HTERT RPE-1 (cell line): ENCODE measurements around the gene GABRB2.

Experiments
- in situ Hi-C: fragments of 300-500 bp; cut with MboI; formaldehyde crosslinking; loops from 4 replicates; pipeline ENCODE4 v1.14.3; 2020; ENCODE audit warnings: low sequenced_read_pairs

Gene GABRB2

DNA sequence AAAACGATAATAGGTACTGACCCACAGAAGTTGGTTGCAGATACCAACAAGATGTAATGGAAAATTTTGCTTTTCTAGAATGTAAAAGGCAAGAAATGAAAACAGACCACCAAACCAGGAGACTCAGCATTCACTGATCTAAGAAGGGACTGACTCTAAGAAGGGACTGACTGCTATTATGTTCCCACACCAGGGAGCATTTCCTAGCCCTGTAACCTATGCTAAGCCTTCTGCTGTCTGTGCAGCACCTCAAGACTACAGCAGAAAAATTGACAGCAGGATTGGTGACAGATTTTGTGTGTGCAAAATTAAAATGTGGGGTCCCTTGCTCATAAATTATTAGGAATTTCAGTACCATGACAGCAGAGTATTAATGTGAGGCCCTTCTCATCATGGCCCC lies 154.8 kb downstream of the GABRB2 start:
- in situ Hi-C loops, result no loop called here

- in situ Hi-C loops, result no loop called here
Measured at GRCh38 chr5:161391016-161391415, 155.5 kb downstream of the GABRB2 start.

DNA sequence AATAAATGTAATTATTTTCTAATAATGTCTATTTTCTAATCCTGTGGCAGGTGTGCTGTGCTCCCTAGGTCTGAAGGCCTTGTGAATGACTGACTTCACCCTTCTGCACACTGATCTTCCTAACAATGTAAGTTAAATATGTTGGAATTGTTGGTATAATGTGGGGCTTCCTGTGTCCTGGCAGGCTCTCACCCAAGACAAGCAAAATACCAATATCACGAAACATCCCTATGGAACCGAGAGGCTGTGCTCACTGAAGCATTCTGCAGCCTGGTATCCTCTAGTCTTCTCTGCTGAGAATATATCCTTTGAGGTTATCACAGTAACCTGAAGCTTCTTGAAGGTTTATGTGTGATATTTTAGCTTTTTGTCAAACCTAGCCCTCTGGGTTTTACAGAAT lies 159.4 kb downstream of the GABRB2 start:
- in situ Hi-C loops, result no loop called here

- in situ Hi-C loops, result no loop called here
Measured at GRCh38 chr5:161385027-161385426, 161.5 kb downstream of the GABRB2 start.

DNA sequence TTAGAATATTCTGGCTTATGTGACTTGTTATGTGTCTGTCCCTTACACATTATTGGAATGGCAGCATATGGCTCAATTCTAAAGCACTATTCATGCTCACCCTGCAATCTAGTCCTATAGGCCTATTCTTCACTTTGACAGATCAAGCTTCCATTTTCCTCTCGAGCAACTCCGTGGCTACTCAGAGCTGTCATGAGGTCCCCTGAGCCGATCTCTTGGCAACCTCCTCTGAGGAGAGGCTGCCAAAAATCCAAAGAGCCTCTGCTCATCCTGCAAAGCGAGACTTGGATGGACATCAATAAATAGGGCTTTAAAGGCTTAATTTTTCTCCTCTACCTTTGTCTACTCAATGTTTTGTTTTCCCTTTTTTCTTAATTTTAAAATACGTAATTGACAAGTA lies 163.8 kb downstream of the GABRB2 start:
- in situ Hi-C loops, result no loop called here

DNA sequence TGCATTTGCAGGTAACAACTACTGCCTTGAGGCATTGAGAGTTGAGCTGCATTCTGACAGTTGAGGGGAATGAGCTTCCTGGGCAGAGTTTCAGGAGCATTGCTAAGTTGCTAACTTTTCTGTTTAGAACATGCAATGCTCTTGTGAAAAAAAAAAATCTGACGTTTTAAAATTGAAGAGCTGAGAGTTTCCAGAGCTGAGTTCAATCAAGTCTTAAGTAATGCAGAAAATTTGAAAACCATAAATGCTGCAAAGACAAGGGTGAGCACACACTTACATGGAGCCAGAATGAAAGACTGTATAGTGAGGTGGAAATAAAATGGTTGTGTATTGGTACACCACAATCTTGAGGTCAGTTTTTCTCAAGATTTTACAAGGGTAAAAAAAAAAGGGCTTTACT lies 166.0 kb downstream of the GABRB2 start:
- in situ Hi-C loops, result no loop called here

DNA sequence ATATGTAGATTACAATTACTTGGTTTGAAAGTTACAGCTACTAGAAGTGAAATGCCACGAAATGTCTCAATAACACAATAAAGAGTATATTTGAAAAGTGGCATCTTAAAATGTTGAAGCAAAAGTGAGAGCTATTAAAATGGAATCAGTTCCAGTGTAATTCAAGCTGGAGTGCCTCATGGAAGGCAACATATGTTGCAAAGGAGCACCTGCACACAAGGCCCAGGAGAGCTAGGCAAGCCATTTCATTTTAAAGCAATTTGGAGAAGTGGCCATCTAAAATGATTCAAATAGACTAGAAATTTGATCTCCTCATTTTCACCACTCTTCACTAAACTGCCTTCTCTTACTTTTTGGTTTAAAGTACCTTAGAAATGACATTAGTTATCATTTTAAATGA lies 167.8 kb downstream of the GABRB2 start:
- in situ Hi-C loops, result no loop called here

- in situ Hi-C loops, result no loop called here
Measured at GRCh38 chr5:161376034-161376433, 170.5 kb downstream of the GABRB2 start.

DNA sequence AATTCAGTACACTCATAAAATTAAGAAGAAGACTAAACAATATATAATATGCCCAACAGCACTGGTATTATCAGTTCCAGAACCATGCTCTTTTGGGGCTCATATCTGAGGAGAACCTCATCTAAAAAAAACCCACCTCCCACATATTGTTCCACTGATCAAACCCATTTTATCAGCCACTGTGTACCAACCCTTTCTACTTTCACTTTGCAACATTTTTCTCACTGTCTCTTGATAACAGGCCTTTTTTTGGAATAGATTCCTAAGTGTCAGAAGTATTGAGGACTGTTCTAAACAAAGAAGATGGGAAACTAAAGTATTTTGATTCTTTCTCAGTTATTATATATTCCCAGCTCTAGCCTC lies 173.2 kb downstream of the GABRB2 start:
- in situ Hi-C loops, result no loop called here

DNA sequence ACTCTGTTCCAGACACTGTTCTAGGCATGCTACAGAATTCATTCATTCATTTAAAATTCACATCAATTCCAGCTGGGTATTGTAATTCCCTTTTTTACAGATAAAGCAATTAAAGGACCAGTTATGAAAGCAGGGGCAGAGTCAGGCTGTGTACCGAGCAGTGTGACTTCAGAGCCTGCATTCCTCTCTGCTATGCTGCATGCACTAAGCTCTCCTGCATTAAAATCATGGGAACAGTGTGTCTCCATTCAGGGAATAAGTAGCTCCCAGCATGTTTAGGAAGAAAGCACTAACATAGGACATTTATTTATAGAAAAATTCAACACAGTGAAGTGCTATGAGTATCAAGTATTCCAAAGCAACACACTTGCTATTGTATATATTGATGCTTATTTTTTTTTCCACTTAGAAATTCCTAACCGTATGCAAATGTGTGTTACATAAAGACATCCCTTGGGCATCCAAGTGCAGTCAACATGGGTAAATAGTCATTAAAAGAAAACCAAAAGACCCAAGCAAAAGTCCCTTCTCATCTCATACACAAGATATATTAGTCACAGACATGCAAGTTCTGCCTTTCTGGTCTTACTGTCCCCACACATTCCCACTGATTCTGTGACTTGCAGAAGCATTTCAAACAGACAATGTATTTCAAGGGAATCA lies 173.7 kb downstream of the GABRB2 start:
- in situ Hi-C loops, result no loop called here

GRCh38 chr5:161369022-161369421 lies 177.5 kb downstream of the GABRB2 start:
- in situ Hi-C loops, result no loop called here

- in situ Hi-C loops, result no loop called here
Measured at GRCh38 chr5:161358446-161358845, 188.1 kb downstream of the GABRB2 start.

DNA sequence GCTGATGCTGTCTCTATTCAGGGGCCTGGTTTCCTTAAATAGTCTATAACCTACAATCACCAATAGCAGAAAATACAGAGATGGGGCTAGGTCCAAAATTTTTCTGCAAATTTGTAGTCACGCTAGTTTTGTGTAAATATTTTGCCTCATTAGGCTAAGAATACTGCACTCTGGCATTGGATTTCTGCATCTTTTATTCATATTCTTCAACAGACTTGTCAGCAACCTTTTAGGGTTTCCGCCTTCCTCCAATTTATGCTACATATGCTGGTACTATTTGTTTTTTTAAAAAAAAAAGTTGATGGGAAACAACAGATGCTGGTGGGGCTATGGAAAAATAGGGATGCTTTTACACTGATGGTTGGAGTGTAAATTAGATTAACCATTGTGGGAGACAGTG lies 202.3 kb downstream of the GABRB2 start:
- in situ Hi-C loops, result no loop called here

DNA sequence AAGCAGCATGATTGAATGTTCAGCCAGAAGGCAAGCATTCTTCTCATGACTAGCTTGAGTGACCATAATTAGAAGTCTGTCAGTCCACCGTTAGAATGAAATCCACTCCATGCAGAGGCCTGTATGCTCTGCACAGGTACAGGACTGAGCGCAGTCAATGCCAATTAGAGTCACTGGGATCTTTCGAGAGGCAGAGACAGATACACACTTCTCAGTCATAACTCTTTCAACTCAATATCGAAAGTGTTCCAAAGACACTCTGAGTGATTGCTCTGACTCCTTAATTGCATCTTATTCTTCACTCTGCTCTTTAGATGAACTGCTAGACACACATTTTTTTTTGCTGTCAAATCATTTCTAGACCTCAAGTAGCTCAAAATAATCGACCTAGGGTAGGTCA lies 203.6 kb downstream of the GABRB2 start:
- in situ Hi-C loops, result no loop called here

GRCh38 chr5:161340012-161340411 lies 206.5 kb downstream of the GABRB2 start:
- in situ Hi-C loops, result no loop called here

DNA sequence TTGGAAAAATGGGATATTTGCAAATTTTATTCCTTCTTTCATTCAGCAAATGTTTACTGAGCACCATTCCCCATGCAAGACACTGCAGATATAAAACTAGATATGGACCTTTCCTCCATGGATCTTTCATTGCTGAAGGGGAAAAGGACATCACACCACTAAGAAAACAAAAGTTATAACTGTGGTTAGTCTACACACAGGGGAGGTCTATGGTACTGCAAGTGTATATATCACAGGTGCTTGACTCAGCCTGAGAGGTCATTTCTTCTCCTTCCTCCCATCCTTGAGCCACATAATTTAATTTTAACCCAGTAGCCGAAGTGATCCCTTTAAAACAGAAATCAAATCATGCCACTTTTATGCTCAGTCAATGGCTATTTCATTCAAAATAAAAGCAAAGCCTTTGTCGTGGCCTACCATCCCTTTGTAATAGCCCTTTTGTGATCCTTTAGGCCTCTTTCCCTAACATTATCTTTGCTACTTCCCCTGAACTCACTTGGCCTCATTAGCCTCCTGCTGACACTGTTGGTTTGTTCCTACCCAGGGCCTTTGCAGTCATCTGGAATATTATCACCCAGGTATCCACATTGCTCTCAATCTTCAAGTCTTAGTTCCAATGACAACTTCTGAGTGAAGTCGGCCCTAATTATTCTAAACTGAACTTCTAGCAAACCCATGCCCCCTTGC lies 213.2 kb downstream of the GABRB2 start:
- in situ Hi-C loops, result no loop called here

DNA sequence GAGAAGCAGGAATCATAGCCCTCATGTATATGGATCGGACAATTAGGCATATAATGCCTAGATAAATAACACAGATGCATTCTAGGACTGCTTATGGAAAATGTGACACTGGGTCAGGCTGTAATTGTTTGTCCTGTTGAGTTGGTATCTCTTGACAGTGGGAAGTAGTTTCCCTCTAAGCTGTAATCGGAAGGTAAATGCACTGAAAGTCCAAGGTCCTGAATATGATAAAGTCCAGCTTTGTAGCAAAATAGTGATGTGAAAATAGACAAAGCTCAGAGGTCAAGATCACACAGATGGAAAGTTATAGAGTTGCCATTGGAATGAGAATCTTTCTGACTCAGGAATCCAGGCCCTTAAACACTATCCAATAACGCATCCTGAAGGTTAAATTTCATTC lies 214.2 kb downstream of the GABRB2 start:
- in situ Hi-C loops, result no loop called here

DNA sequence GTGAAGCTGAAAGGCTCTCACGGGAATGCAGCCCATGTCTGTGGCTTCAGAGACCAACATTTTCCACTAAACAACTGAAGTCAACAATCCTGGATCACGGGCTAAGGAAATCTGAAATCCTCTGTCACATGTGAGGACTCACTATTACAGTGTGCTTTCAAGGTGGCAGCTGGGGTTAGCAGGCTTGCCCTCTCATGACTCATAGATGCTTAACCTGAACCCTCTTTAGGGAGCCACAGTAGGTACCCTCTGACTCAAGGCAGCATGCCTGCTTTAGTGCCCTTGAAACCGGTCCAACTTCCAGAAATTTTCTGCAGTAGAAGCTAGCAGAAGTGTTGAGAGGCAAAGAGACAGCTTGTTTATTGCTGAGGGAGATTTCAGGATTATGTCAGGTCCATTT lies 232.5 kb downstream of the GABRB2 start:
- in situ Hi-C loops, result no loop called here

DNA sequence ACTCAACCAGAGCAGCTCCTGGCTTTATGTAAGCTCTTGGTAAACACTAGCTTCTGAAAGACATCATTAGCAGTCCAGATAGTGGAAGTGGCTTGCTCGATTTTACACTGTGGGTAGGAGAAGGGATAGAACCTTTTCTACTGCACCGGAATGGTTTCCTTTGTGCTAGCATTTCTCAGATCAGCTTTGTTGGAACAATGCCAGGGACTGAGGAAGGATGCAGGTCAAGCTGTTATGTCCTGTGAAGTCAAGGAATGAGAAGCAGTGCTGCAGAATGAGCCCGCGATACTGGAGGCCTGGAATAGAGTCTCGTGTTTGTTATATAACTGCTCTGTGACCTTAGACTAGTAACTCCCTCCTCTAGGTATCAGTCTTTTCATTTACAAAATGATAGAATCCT lies 233.6 kb downstream of the GABRB2 start:
- in situ Hi-C loops, result no loop called here

GRCh38 chr5:161311965-161312364 lies 234.6 kb downstream of the GABRB2 start:
- in situ Hi-C loops, result no loop called here

DNA sequence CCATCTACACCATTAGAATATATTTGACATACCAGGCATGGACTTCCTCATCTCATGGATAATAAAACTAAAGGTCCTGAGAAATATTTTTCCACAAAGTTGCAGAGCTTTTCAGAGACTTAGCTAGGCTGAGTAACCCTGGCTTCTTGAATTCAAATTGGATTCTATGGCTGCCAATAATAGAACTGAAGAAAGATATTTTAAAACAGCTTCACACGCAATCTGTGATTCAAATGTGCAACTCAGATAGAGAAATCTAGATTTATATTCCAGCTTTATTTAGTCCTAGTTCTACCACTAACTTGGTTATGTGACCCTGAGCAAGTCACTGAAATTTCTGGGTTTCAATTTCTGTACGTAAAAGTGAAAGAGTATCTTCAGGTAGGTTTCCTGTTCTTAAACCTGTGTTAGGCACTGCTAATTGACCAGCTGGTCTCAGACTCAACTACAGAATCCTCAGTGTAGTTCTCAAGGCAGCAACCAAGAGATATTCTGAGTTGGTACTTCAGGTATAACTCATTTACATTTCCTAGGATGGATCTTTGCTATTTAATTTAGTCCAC lies 235.3 kb downstream of the GABRB2 start:
- in situ Hi-C loops, result no loop called here

DNA sequence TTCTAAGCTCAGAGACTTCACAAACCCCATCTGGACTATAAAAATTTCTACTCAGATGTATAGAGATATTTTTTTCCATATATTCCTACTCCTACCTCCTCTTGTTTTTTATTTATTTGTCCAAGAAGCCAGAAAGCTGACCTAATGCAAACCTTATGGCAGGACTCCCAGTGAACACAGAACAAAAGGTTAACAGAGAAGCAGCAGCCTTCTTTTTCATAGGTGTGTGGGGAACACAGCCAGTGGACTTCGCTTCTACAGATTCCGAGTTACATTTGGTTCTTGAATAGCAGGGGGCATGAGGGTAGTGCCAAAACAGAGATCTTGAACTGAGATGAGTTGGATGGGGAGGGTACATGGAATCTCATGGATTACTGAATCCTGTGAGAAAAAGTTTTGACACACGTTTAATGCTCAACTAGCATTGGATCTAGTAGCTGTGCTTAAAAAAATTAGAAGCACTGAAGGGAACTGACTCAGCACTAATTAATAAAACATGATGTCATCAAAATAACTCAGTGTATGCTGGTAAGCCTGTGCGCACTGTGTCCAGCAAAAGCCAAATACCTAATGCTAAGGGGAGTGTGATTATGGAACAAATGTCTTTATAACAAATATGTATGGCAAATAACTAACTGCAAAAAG lies 240.1 kb downstream of the GABRB2 start:
- in situ Hi-C loops, result no loop called here
